BE2C (cell line): ENCODE data around the gene NDUFS1.

ENCODE experiments used
- DNase-seq: peaks from one replicate; pipeline ENCODE4 v3.0.0-alpha.2; 2020
- H3K27me3 ChIP-seq: fragments of 250-450 bp; sonication (Bioruptor Pico); 2 replicates; pipeline ENCODE4 v1.5.1; 2020; ENCODE audit warnings: mild to moderate bottlenecking
- H3K36me3 ChIP-seq: fragments of 250-450 bp; sonication (Bioruptor Pico); 2 replicates; pipeline ENCODE4 v1.5.1; 2020; ENCODE audit warnings: mild to moderate bottlenecking
- H3K4me1 ChIP-seq: fragments of 250-450 bp; sonication (Bioruptor Pico); 2 replicates; pipeline ENCODE4 v1.5.1; 2020
- H3K4me3 ChIP-seq: 2 replicates; pipeline ENCODE4 v1.5.1; 2011; ENCODE audit warnings: low read depth, low read length
- H3K9me3 ChIP-seq: fragments of 250-450 bp; sonication (Bioruptor Pico); 2 replicates; pipeline ENCODE4 v1.5.1; 2020
- CTCF ChIP-seq: IDR thresholded peaks from 2 replicates; pipeline ENCODE4 v1.5.1; 2012; ENCODE audit warnings: mild to moderate bottlenecking, low read depth, low read length

NDUFS1 gene

DNA sequence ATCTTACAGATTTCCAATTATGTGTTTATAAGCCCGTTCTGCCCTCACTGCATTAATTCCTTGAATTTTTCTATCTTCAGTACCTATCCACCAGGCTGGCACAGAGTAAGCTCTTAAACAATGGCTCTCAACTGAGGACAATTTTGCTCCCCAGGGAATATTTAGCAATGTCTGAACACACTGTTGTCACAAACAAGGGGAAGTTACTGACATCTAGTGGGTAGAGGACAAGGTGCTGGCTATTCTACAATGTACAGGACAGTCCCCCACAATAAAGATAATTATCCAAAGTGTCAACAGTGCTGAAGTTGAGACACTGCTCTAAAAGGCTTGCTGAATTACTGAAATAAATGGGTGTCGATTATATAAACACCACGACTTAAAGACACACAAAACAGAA, 5.0 kb downstream of the NDUFS1 start:
- H3K36me3 ChIP-seq, result peaks cover 34% of the 10 kb centered on the region
- H3K27me3 ChIP-seq, result no peaks in the 10 kb centered on the region
- H3K4me3 ChIP-seq, result no peak overlapping the region
- H3K4me1 ChIP-seq, result 0 out of 2 replicates have a peak, but pooled peaks cover 3% of the 10 kb centered on the region
- H3K9me3 ChIP-seq, result no peaks in the 10 kb centered on the region
- peak; percentile 66 for TF ChIP-seq CTCF
- DNase-seq, result peak; percentile 31

GRCh38 chr2:206150631-206151030, 8.6 kb downstream of the NDUFS1 start:
- no peak overlapping the region for H3K4me3 ChIP-seq
- peaks cover 58% of the 10 kb centered on the region for H3K36me3 ChIP-seq
- no peaks in the 10 kb centered on the region for H3K9me3 ChIP-seq
- TF ChIP-seq CTCF, result no peak
- 0 out of 2 replicates have a peak, but pooled peaks cover 3% of the 10 kb centered on the region for H3K4me1 ChIP-seq
- DNase-seq, result no peak
- no peaks in the 10 kb centered on the region for H3K27me3 ChIP-seq

GRCh38 chr2:206150168-206150567, 9.1 kb downstream of the NDUFS1 start:
- no peaks in the 10 kb centered on the region for H3K9me3 ChIP-seq
- no peaks in the 10 kb centered on the region for H3K27me3 ChIP-seq
- DNase-seq, result no peak
- H3K36me3 ChIP-seq, result peaks cover 60% of the 10 kb centered on the region
- no peak for TF ChIP-seq CTCF
- H3K4me1 ChIP-seq, result 0 out of 2 replicates have a peak, but pooled peaks cover 3% of the 10 kb centered on the region
- H3K4me3 ChIP-seq, result no peak overlapping the region

- H3K4me1 ChIP-seq, result 0 out of 2 replicates have a peak, but pooled peaks cover 1% of the 10 kb centered on the region
- H3K27me3 ChIP-seq, result no peaks in the 10 kb centered on the region
- DNase-seq, result no peak
- no peak for TF ChIP-seq CTCF
- H3K9me3 ChIP-seq, result no peaks in the 10 kb centered on the region
- H3K4me3 ChIP-seq, result no peak overlapping the region
- H3K36me3 ChIP-seq, result peaks cover 66% of the 10 kb centered on the region
Measured at GRCh38 chr2:206149330-206149729, 9.9 kb downstream of the NDUFS1 start.

DNA sequence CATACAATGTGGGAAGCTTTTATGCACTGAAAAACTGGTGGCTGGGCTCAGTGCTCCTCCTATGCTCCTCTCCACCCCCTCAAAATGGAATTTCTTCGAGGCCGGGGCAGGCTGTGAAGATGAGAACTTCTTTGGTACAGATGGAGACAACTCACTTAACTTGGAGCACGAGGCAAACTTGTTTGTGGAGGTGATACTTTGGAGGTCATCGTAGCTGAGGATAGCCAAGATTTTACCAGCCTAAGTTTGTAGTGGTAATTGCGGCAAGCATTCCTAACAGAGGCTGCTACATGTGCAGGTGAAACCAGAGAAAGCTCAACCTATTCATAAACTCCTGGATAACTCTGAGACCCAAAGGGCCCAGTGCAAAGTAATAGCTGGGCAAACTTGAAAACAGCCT, 13.6 kb downstream of the NDUFS1 start:
- no peaks in the 10 kb centered on the region for H3K27me3 ChIP-seq
- no peak overlapping the region for H3K4me3 ChIP-seq
- no peak for TF ChIP-seq CTCF
- H3K4me1 ChIP-seq, result no peaks in the 10 kb centered on the region
- peaks cover 89% of the 10 kb centered on the region for H3K36me3 ChIP-seq
- H3K9me3 ChIP-seq, result no peaks in the 10 kb centered on the region
- no peak for DNase-seq

- TF ChIP-seq CTCF, result no peak
- Histone ChIP-seq H3K4me3 (no peak overlapping the region), H3K4me1 (no peaks in the 10 kb centered on the region), H3K36me3 (peaks cover 88% of the 10 kb centered on the region), H3K27me3 (no peaks in the 10 kb centered on the region), H3K9me3 (no peaks in the 10 kb centered on the region)
- DNase-seq, result no peak
Measured at GRCh38 chr2:206144383-206144782, 14.9 kb downstream of the NDUFS1 start.
